GM10248 (cell line): ENCODE results near the gene AKAP6.

ENCODE experiments used
- CTCF ChIA-PET: fragments of 300-600 bp; sonication (Branson Sonifier 250); formaldehyde crosslinking; extraction: SDS; loops from one replicate; lab custom pipeline; 2021; ENCODE audit warnings: antibody characterized with exemption; lab: Yijun Ruan, JAX
- POLR2A ChIA-PET: fragments of 350-650 bp; sonication (Branson Sonifier 250); formaldehyde crosslinking; extraction: SDS; loops from one replicate; lab custom pipeline; 2020; ENCODE audit warnings: antibody characterized with exemption; lab: Yijun Ruan, JAX
- DNase-seq: peaks from one replicate; pipeline ENCODE4 v3.0.0; 2012; ENCODE audit errors: extremely low spot score
- TF ChIP-seq, protein P1 (sequence below): IDR thresholded peaks from 2 replicates; pipeline ENCODE4 v1.5.1; 2012; ENCODE audit warnings: mild to moderate bottlenecking, low read depth; ENCODE audit errors: extremely low read depth, missing control alignments, control extremely low read depth

Gene AKAP6

DNA sequence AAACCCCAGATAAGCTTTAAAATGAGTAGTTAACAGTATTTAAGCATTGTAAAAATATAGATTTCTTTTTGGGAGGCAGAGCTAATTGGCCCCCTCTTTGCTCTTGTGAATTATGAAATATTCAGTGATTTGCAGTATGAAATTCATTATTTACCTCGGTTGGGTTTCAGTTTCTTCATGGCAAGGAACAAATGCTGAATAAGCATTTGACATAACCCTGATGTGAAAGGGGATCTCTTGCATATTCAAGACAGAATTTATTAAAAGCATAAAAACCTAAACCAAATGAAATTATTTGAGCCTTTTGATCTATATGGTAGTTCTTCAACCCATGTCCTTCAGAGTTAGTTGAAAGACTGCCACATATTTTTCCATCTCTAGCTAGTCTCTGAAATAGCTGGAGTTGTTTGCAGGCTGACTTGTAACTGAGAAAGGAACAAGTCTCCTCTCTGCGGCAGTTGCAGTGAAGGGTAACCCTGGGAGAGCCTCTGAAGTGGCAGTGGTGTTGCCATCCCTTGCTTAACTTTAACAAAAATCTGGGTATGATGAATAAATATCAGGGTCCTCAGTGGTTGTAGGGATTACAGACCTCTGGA is 690 bp downstream of the AKAP6 start:
- CTCF ChIA-PET = interaction anchor here (0.7 to 1.2 kb wide), 3 partner anchors 9 to 403 kb away, joined by 3 to 4 read pairs (median 3); no protein-coding TSS in a partner anchor
- TF ChIP-seq, protein P1, sequence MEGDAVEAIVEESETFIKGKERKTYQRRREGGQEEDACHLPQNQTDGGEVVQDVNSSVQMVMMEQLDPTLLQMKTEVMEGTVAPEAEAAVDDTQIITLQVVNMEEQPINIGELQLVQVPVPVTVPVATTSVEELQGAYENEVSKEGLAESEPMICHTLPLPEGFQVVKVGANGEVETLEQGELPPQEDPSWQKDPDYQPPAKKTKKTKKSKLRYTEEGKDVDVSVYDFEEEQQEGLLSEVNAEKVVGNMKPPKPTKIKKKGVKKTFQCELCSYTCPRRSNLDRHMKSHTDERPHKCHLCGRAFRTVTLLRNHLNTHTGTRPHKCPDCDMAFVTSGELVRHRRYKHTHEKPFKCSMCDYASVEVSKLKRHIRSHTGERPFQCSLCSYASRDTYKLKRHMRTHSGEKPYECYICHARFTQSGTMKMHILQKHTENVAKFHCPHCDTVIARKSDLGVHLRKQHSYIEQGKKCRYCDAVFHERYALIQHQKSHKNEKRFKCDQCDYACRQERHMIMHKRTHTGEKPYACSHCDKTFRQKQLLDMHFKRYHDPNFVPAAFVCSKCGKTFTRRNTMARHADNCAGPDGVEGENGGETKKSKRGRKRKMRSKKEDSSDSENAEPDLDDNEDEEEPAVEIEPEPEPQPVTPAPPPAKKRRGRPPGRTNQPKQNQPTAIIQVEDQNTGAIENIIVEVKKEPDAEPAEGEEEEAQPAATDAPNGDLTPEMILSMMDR = no peak
- DNase-seq = no peak
- POLR2A ChIA-PET = interaction anchor here (0.6 kb wide), 1 partner anchor 1428 kb away, joined by 4 read pairs; no protein-coding TSS in a partner anchor

DNA sequence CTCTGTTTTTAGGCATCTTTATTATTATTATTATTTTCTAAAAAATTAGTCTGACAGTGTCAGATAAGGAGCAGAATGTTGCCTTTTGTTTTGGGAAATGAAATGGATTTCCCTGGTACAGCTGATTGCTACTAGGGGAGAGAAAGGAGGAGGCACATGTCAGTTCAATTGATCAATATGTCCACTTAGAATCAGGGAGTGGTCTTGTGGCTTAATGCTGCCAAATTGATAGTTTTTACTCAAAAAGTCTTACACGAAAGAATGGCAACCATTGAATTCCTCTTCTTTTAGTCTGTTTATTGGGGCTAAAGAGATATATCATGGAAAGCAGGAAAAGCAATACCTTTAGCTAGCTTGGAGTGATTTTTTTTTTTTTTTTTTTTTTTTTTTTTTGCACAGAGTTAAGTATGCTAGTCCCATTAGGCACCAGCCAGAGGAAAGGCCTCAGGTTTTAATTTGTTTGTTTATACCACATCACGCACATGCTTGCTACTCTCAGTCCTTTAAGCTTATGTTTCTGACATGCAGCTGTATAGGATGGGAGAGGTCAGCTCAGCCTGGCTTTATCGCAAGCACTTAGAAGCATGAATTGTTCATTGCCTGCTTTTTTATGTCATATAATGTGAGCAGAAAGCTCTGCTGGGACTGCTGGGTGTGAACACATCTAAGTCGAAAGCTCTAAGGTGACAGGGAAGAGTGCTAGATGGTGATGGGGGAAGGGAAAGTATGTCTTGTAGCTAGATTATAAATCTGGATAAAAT is 1.4 kb downstream of the AKAP6 start:
- POLR2A ChIA-PET = interaction anchor here (0.6 kb wide), 1 partner anchor 1427 kb away, joined by 4 read pairs; no protein-coding TSS in a partner anchor
- no peak for DNase-seq
- CTCF ChIA-PET = interaction anchor here (0.7 to 1.2 kb wide), 4 partner anchors 9 to 404 kb away, joined by 3 to 4 read pairs (median 3); no protein-coding TSS in a partner anchor
- TF ChIP-seq, protein P1 = no peak

DNA sequence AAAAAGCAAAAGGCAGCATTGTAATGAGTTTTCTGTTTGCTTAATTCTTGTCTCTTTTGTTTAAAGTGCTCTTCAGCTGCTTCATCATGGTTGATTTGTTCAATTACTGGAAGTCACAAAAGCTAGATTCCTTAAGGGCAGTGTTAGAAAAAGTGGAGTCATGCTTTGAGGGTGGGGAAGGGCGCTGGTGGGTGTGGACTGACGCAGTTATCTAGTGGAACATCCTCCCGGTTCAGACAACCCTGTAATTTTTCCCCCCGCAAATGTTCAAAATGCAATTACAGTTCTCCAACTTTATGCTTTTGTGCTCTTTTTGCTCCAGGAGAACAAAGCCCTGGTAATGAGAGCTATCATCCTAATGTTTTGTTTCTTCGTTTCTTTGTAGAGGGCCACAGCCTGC is 2.1 kb downstream of the AKAP6 start:
- POLR2A ChIA-PET = no interaction called here
- CTCF ChIA-PET = interaction anchor here (1.0 kb wide), 1 partner anchor 8 kb away, joined by 3 read pairs; no protein-coding TSS in a partner anchor
- DNase-seq = no peak

DNA sequence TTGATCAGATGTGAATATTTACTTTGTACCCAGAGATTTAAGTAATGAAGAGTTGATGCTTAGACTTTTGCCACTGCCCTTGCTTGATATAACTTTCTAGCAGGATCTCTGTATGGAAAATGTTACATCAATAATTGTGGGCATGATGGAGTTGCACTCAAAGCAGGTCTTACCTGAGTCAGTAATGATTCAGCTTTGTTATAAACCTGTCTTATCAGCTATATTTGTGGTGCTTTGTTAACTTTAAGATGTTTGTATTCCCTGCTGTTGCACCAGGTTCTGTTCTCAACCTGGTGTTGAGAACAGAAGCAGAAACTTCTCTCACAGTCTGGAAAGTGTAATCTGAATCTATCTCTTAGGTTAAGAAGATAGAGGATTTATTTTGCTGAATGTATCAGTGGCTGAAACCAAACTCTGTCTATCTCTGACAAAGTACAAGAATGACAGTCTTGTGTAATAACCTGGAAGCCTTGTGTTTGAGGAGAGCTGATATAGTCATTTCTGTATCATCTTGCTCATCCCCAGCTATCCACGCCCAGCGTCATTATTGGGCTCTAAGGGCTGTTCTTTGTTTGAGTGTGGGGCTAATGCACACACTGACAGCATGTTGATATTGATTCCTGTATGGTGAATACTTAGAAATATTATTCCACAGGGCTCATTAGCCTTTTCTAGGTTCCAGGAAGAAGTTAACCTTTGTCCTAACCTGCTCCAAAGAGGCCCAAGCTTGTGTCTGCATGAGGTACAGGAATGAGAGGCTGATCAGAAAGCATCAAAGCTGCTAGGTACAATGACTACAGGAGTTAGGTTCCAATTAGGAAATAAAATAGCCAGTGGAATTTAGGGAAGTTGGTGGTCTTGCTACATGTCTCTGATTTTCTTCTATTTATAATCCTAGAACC is 3.6 kb downstream of the AKAP6 start:
- ChIA-PET CTCF (no interaction called here), POLR2A (no interaction called here)
- no peak for DNase-seq

More for the DNA sequence above, 2.1 kb downstream of the AKAP6 start:
- TF ChIP-seq, protein P1 = no peak

DNA sequence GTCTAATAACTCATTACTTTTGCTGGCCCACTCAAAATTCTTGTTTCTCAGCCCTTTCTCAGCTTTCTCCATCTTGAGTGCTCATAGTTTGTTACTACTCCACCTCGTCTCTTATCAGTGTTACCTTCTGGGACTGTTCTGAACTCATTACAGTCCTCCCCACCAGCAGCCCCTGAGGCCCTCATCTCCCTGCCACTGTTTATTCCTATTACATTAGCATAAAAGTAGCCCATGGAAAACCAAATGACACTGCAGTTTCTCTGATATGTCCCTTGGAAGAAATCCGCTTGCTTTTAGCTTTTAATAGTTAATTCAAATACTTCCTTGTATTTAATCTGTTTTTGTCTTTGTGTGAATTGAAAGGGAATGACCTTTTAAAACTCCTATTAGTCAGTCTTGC is 7.6 kb downstream of the AKAP6 start:
- CTCF ChIA-PET = interaction anchor here (1.3 kb wide), 1 partner anchor 9 kb away, joined by 3 read pairs; no protein-coding TSS in a partner anchor
- POLR2A ChIA-PET = no interaction called here
- DNase-seq = no peak
- TF ChIP-seq, protein P1 = no peak

More for the DNA sequence above, 3.6 kb downstream of the AKAP6 start:
- TF ChIP-seq, protein P1 = no peak
